HCT116 (cell line): ENCODE measurements around the gene PRPSAP1. TPM values are rescaled to one million over a fixed set of nuclear protein-coding genes. Genes with fewer than 3 reads are reported as not detected.

Experiments used
- ATAC-seq: fragments of 200-7000 bp; cut with Tn5 transposase; 2 replicates; pipeline ENCODE4 v1.9.1; 2020; ENCODE audit warnings: mild to moderate bottlenecking, moderate library complexity
- BruUV-seq: library from RNA; stranded (reverse); fragments of 400-500 nt; replicated peaks from 2 replicates; lab custom pipeline; 2021; lab: Mats Ljungman, UMichigan
- CTCF ChIA-PET: fragments of 300-600 bp; sonication (Branson Sonifier 250); formaldehyde crosslinking; loops from one replicate; lab custom pipeline; 2021; ENCODE audit warnings: antibody characterized with exemption; lab: Charles Lee
- POLR2A ChIA-PET: fragments of 300-600, 350-600 bp; sonication (Branson Sonifier 250); formaldehyde crosslinking; loops from one replicate; lab custom pipeline; 2021; ENCODE audit warnings: antibody characterized with exemption; lab: Charles Lee
- RAD21 ChIA-PET, 2 experiments: fragments of 300-600 bp; sonication (Branson Sonifier 250); formaldehyde crosslinking; loops; one replicate each; lab custom pipeline; 2023; ENCODE audit warnings: low total read pairs in 2 of 2; ENCODE audit not compliant: uncharacterized antibody in 2 of 2, unreplicated experiment in 2 of 2, low non-redundant PET in 1 of 2; lab: Charles Lee
- DNase-seq: peaks from one replicate; pipeline ENCODE4 v3.0.0-alpha.2; 2010; ENCODE audit warnings: low read depth, low spot score
- H2AFZ ChIP-seq: fragments of 200-600 bp; shearing (Covaris generic), sonication (generic); 2 replicates; pipeline ENCODE4 v1.6.1; 2017; ENCODE audit warnings: low read depth, mixed run types, mixed read lengths, antibody characterized with exemption, low read length; ENCODE audit not compliant: poor library complexity, severe bottlenecking
- H3K27ac ChIP-seq: 2 replicates; pipeline ENCODE4 v1.5.1; 2012; ENCODE audit warnings: low read depth, low read length
- H3K27me3 ChIP-seq: fragments of 200-600 bp; sonication (generic); 2 replicates; pipeline ENCODE4 v1.6.1; 2016; ENCODE audit warnings: mixed run types, low read length, mixed read lengths; ENCODE audit not compliant: insufficient read depth
- H3K36me3 ChIP-seq, 2 experiments: fragments of 200-500 bp in 1 of 2; fragments of 200-600 bp in 1 of 2; sonication (Bioruptor generic) in 1 of 2; sonication (generic) in 1 of 2; 2 replicates each; pipeline versions ENCODE4 v1.5.1 to v1.6.1; 2014 to 2016; ENCODE audit warnings: low read length in 2 of 2, inconsistent platforms in 1 of 2, mixed read lengths in 1 of 2, mixed run types in 1 of 2; ENCODE audit not compliant: insufficient read depth in 2 of 2, control insufficient read depth in 1 of 2
- H3K4me1 ChIP-seq, 2 experiments: fragments of 200-600 bp in 1 of 2; sonication (generic) in 1 of 2; 2 replicates each; pipeline versions ENCODE4 v1.5.1 to v1.6.1; 2012 to 2017; ENCODE audit warnings: low read length in 2 of 2, inconsistent platforms in 1 of 2, mild to moderate bottlenecking in 1 of 2, mixed read lengths in 1 of 2, mixed run types in 1 of 2, moderate library complexity in 1 of 2; ENCODE audit not compliant: insufficient read depth in 2 of 2, control insufficient read depth in 1 of 2
- H3K4me2 ChIP-seq: fragments of 200-600 bp; sonication (generic); 2 replicates; pipeline ENCODE4 v1.6.1; 2017; ENCODE audit warnings: mixed run types, low read length, mixed read lengths
- H3K4me3 ChIP-seq, 2 experiments: fragments of 200-600 bp in 1 of 2; sonication (generic) in 1 of 2; replicated peaks in 1 of 2; 2 replicates each; pipeline ENCODE4 v1.5.1; 2011 to 2016; ENCODE audit warnings: low read length in 2 of 2, control low read depth in 1 of 2, low read depth in 1 of 2, mild to moderate bottlenecking in 1 of 2, mixed read lengths in 1 of 2, mixed run types in 1 of 2
- H3K79me2 ChIP-seq: fragments of 200-600 bp; sonication (generic); 2 replicates; pipeline ENCODE4 v1.6.1; 2017; ENCODE audit warnings: mild to moderate bottlenecking, mixed run types, low read length, moderate library complexity, mixed read lengths; ENCODE audit not compliant: insufficient read depth
- H3K9ac ChIP-seq: fragments of 200-600 bp; sonication (generic); 2 replicates; pipeline ENCODE4 v1.6.1; 2016; ENCODE audit warnings: low read length, mixed read lengths
- H3K9me2 ChIP-seq: fragments of 200-600 bp; sonication (generic), shearing (Covaris generic); 2 replicates; pipeline ENCODE4 v1.6.1; 2017; ENCODE audit warnings: mixed run types, mild to moderate bottlenecking, moderate library complexity; ENCODE audit not compliant: insufficient read depth
- H3K9me3 ChIP-seq, 2 experiments: fragments of 200-500 bp in 1 of 2; fragments of 200-600 bp in 1 of 2; sonication (Bioruptor generic) in 1 of 2; sonication (generic) in 1 of 2; 2 replicates each; pipeline ENCODE4 v1.6.1; 2014 to 2017; ENCODE audit warnings: low read length in 2 of 2, mixed read lengths in 2 of 2, inconsistent platforms in 1 of 2, low read depth in 1 of 2, mild to moderate bottlenecking in 1 of 2, mixed run types in 1 of 2, moderate library complexity in 1 of 2; ENCODE audit not compliant: control insufficient read depth in 1 of 2, insufficient read depth in 1 of 2
- H4K20me1 ChIP-seq: fragments of 200-600 bp; sonication (generic), shearing (Covaris generic); 2 replicates; pipeline ENCODE4 v1.6.1; 2017; ENCODE audit warnings: mixed run types, mild to moderate bottlenecking, moderate library complexity; ENCODE audit not compliant: insufficient read depth
- CEBPB ChIP-seq: IDR thresholded peaks from 2 replicates; pipeline ENCODE4 v1.6.1; 2012; ENCODE audit warnings: low read depth
- EZH2 ChIP-seq: fragments of 200-600 bp; sonication (generic); IDR thresholded peaks from 2 replicates; pipeline ENCODE4 v1.6.1; 2017; ENCODE audit warnings: antibody characterized with exemption, mixed run types
- FOSL1 ChIP-seq: IDR thresholded peaks from 2 replicates; pipeline ENCODE4 v1.6.1; 2012; ENCODE audit warnings: low read depth
- JUND ChIP-seq: IDR thresholded peaks from 2 replicates; pipeline ENCODE4 v1.6.1; 2012
- POLR2A ChIP-seq: IDR thresholded peaks from 2 replicates; pipeline ENCODE4 v1.7.0; 2011; ENCODE audit warnings: borderline replicate concordance; ENCODE audit not compliant: insufficient read depth, insufficient read length; ENCODE audit errors: extremely low read depth
- POLR2AphosphoS5 ChIP-seq: IDR thresholded peaks from 2 replicates; pipeline ENCODE4 v1.6.1; 2011; ENCODE audit warnings: mild to moderate bottlenecking, low read depth, low read length, moderate library complexity
- RAD21 ChIP-seq: IDR thresholded peaks from 2 replicates; pipeline ENCODE4 v1.6.1; 2012; ENCODE audit warnings: low read depth, mild to moderate bottlenecking
- SIN3A ChIP-seq: IDR thresholded peaks from 2 replicates; pipeline ENCODE4 v1.6.1; 2012; ENCODE audit warnings: low read depth
- ZFX ChIP-seq: fragments of 450-650 bp; IDR thresholded peaks from 2 replicates; pipeline ENCODE4 v1.6.1; 2017
- intact Hi-C: fragments of 100-400 bp; cut with micrococcal nuclease; formaldehyde crosslinking; loops from 2 replicates; pipeline ENCODE4 v1.10.0; 2022
- total RNA-seq: library from RNA; stranded (reverse); gene quantifications from one replicate; pipeline ENCODE4 v1.2.1, GENCODE V29; 2021; ENCODE audit not compliant: unreplicated experiment
- TF ChIP-seq, protein P1 (sequence below): IDR thresholded peaks from 2 replicates; pipeline ENCODE4 v1.6.1; 2011; ENCODE audit warnings: mild to moderate bottlenecking, low read length, moderate library complexity; ENCODE audit not compliant: insufficient replicate concordance; ENCODE audit errors: extremely low read depth
- TF ChIP-seq, protein P2 (sequence below): IDR thresholded peaks from 2 replicates; pipeline ENCODE4 v1.6.1; 2012
- TF ChIP-seq, protein P3 (sequence below): IDR thresholded peaks from 2 replicates; pipeline ENCODE4 v1.6.1; 2012

The PRPSAP1 gene
- total RNA-seq, 1 experiment from 2014 or later: 81.4 TPM

DNA sequence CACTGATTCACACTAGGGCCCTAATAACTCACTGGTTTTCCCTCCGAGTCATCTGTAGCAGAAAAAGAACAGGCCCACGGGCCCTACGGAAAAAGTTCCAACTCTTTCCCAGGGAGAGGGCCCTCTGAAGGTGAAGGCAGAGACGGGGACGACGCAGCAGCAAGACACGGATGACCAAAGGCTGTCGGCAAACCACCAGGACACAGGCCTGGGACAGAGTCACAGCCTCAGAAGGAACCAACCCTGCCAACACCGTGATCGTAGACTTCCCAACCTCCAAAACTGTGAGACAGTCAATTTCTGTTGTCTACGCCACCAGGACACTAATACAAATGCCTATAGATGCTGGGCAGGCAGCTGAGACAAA, 25.5 kb upstream of the PRPSAP1 start:
- TF ChIP-seq, protein P1, sequence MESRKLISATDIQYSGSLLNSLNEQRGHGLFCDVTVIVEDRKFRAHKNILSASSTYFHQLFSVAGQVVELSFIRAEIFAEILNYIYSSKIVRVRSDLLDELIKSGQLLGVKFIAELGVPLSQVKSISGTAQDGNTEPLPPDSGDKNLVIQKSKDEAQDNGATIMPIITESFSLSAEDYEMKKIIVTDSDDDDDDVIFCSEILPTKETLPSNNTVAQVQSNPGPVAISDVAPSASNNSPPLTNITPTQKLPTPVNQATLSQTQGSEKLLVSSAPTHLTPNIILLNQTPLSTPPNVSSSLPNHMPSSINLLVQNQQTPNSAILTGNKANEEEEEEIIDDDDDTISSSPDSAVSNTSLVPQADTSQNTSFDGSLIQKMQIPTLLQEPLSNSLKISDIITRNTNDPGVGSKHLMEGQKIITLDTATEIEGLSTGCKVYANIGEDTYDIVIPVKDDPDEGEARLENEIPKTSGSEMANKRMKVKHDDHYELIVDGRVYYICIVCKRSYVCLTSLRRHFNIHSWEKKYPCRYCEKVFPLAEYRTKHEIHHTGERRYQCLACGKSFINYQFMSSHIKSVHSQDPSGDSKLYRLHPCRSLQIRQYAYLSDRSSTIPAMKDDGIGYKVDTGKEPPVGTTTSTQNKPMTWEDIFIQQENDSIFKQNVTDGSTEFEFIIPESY: no peak
- no peak for TF ChIP-seq JUND
- TF ChIP-seq SIN3A: no peak
- TF ChIP-seq, protein P2, sequence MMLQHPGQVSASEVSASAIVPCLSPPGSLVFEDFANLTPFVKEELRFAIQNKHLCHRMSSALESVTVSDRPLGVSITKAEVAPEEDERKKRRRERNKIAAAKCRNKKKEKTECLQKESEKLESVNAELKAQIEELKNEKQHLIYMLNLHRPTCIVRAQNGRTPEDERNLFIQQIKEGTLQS: no peak
- TF ChIP-seq CEBPB: no peak
- TF ChIP-seq, protein P3, sequence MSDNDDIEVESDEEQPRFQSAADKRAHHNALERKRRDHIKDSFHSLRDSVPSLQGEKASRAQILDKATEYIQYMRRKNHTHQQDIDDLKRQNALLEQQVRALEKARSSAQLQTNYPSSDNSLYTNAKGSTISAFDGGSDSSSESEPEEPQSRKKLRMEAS: no peak
- no peak for TF ChIP-seq POLR2AphosphoS5
- no peak for TF ChIP-seq FOSL1
- no peak for TF ChIP-seq EZH2
- TF ChIP-seq ZFX: no peak
- no peak for TF ChIP-seq POLR2A
- TF ChIP-seq RAD21: no peak
- Histone ChIP-seq H3K9me3 (no peaks in the 10 kb centered on the region), H3K4me3 (no peak overlapping the region), H3K4me1 (peaks cover 9 to 21% of the 10 kb centered on the region in 2 experiments), H3K27me3 (no peaks in the 10 kb centered on the region), H2AFZ (no peak overlapping the region), H3K79me2 (no peaks in the 10 kb centered on the region), H3K9me2 (no peaks in the 10 kb centered on the region), H3K27ac (no peak overlapping the region), H3K4me2 (no peak overlapping the region), H4K20me1 (no peaks in the 10 kb centered on the region), H3K9ac (no peak overlapping the region), H3K36me3 (no peaks in the 10 kb centered on the region)
- intact Hi-C loops: no loop called here
- BruUV-seq: no TSS peak
- ATAC-seq (no peak), DNase-seq (no peak)
- ChIA-PET RAD21 (interaction anchor here in 1 of 2 experiments (1.3 kb wide), 1 partner anchor 14 kb away, joined by 3 read pairs; no protein-coding TSS in a partner anchor), POLR2A (no interaction called here), CTCF (interaction anchor here (1.0 to 5.3 kb wide), 3 partner anchors 9 to 19 kb away, joined by 3 to 40 read pairs (median 19); no protein-coding TSS in a partner anchor)
